Gastrocnemius medialis (tissue), 4 donors: ENCODE measurements around the gene MAP2. TPM values are rescaled to one million over a fixed set of nuclear protein-coding genes. Genes with fewer than 3 reads are reported as not detected.
A peak's percentile ranks its signal among the peaks of the same experiment; 100 is the strongest.

ENCODE experiments used
- ATAC-seq, 2 donors: fragments of 150-250 bp; one replicate each; pipeline ENCODE4 v1.9.1; 2016
- DNase-seq, 2 donors: peaks; one replicate each; pipeline ENCODE4 v3.0.0-alpha.2; 2019
- H3K27ac ChIP-seq, 4 donors: fragments of 200-600 bp; sonication (generic); 1 replicate in 1 of 4; 2 replicates in 3 of 4; pipeline ENCODE4 v1.5.1; 2016 to 2018; ENCODE audit warnings: mild to moderate bottlenecking in 2 of 4, moderate library complexity in 1 of 4
- H3K27me3 ChIP-seq, 3 donors: fragments of 200-600 bp; sonication (generic) in 2 of 3; 1 replicate in 1 of 3; 2 replicates in 2 of 3; pipeline versions ENCODE4 v1.5.1 to v1.6.0; 2016 to 2019; ENCODE audit warnings: mild to moderate bottlenecking in 1 of 3, moderate library complexity in 1 of 3
- H3K36me3 ChIP-seq, 2 donors: fragments of 200-600 bp; sonication (generic) in 1 of 2; one replicate each; pipeline ENCODE4 v1.5.1; 2017 to 2018
- H3K4me1 ChIP-seq, 2 donors: fragments of 200-600 bp; sonication (generic) in 1 of 2; one replicate each; pipeline ENCODE4 v1.5.1; 2016 to 2017; ENCODE audit warnings: mild to moderate bottlenecking in 2 of 2
- H3K4me3 ChIP-seq, 4 donors: fragments of 200-600 bp; sonication (generic) in 3 of 4; 1 replicate in 1 of 4; 2 replicates in 3 of 4; pipeline ENCODE4 v1.5.1; 2016 to 2019; ENCODE audit warnings: mild to moderate bottlenecking in 2 of 4
- H3K9me3 ChIP-seq, 3 donors: fragments of 200-600 bp; sonication (generic) in 2 of 3; 1 replicate in 1 of 3; 2 replicates in 2 of 3; pipeline ENCODE4 v1.5.1; 2016 to 2019
- POLR2A ChIP-seq, 2 donors: fragments of 450-650 bp; IDR thresholded peaks; one replicate each; pipeline ENCODE4 v1.6.1; 2017; ENCODE audit warnings: antibody characterized with exemption in 2 of 2, mild to moderate bottlenecking in 2 of 2, moderate library complexity in 2 of 2
- in situ Hi-C, 4 donors: fragments of 200-750 bp; cut with MboI; loops; one replicate each; pipeline versions ENCODE4 v1.15.0 to v1.8.0; 2017; ENCODE audit warnings: low sequenced_read_pairs in 4 of 4
- intact Hi-C: fragments of 100-400 bp; cut with DNase I; formaldehyde crosslinking; loops from one replicate; pipeline ENCODE4 v1.15.1; 2023; ENCODE audit warnings: low total_unique reads
- total RNA-seq, 4 donors: library from RNA; depleted of rRNA; stranded (reverse); fragments of >200 nt; gene quantifications; one replicate each; pipeline versions ENCODE4 v1.1.0 to v1.2.3, GENCODE V29; 2016
- TF ChIP-seq, protein P1 (sequence below), 5 experiments: fragments of 450-650 bp in 3 of 5; fragments of 200-600 bp in 2 of 5; sonication (generic) in 2 of 5; IDR thresholded peaks in 4 of 5; conservative IDR thresholded peaks in 1 of 5; 1 replicate in 4 of 5; 2 replicates in 1 of 5; pipeline ENCODE4 v1.5.1; 2016 to 2019; ENCODE audit warnings: antibody characterized with exemption in 5 of 5, mild to moderate bottlenecking in 3 of 5, moderate library complexity in 3 of 5

MAP2 gene, protein sequence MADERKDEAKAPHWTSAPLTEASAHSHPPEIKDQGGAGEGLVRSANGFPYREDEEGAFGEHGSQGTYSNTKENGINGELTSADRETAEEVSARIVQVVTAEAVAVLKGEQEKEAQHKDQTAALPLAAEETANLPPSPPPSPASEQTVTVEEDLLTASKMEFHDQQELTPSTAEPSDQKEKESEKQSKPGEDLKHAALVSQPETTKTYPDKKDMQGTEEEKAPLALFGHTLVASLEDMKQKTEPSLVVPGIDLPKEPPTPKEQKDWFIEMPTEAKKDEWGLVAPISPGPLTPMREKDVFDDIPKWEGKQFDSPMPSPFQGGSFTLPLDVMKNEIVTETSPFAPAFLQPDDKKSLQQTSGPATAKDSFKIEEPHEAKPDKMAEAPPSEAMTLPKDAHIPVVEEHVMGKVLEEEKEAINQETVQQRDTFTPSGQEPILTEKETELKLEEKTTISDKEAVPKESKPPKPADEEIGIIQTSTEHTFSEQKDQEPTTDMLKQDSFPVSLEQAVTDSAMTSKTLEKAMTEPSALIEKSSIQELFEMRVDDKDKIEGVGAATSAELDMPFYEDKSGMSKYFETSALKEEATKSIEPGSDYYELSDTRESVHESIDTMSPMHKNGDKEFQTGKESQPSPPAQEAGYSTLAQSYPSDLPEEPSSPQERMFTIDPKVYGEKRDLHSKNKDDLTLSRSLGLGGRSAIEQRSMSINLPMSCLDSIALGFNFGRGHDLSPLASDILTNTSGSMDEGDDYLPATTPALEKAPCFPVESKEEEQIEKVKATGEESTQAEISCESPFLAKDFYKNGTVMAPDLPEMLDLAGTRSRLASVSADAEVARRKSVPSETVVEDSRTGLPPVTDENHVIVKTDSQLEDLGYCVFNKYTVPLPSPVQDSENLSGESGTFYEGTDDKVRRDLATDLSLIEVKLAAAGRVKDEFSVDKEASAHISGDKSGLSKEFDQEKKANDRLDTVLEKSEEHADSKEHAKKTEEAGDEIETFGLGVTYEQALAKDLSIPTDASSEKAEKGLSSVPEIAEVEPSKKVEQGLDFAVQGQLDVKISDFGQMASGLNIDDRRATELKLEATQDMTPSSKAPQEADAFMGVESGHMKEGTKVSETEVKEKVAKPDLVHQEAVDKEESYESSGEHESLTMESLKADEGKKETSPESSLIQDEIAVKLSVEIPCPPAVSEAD (N-terminal part only)
- 1 to 10 TPM; 1.8 to 2.7 (median 2.2) TPM for total RNA-seq

DNA sequence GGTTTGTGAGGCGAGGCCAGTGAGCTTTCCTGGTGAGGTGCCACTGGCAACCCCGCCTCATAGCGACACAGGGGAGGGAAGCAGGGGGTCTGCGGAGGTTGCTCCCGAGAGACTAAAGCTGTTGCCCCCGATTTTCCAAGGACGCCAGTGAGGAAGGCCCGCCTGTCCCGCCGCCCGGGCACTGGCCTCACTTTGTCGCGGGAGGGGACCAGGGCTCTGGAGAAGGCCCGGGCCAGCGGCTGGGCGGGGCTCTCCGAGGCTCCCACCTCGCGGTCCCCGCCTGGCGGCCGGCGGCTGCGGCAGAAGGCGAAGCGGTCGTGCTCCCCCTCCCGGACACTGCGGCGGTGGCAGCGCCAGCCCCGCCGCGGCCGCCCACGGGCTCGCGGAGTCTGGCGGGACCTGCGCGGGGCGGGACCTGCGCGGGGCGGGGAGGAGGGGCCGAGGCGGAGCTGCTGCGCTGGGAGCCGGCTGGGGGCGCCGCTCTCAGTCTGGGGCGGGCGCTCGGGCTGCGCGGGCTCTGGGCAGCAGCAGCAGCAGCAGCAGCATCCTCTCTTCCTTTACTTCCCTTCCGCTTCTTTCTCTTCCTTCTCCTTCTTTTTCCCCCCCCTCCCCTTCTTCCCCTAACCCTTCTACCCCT lies at the start of gene MAP2:
TSS of gene MAP2 (plus strand) at position 486 of the 637 bp plus-strand sequence. CDS start 229,124 bp downstream, outside the sequence.
- TF ChIP-seq POLR2A (IDR thresholded peaks at IDR 0.05), result peak; percentile 47 to 61
- TF ChIP-seq, protein P1, sequence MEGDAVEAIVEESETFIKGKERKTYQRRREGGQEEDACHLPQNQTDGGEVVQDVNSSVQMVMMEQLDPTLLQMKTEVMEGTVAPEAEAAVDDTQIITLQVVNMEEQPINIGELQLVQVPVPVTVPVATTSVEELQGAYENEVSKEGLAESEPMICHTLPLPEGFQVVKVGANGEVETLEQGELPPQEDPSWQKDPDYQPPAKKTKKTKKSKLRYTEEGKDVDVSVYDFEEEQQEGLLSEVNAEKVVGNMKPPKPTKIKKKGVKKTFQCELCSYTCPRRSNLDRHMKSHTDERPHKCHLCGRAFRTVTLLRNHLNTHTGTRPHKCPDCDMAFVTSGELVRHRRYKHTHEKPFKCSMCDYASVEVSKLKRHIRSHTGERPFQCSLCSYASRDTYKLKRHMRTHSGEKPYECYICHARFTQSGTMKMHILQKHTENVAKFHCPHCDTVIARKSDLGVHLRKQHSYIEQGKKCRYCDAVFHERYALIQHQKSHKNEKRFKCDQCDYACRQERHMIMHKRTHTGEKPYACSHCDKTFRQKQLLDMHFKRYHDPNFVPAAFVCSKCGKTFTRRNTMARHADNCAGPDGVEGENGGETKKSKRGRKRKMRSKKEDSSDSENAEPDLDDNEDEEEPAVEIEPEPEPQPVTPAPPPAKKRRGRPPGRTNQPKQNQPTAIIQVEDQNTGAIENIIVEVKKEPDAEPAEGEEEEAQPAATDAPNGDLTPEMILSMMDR (IDR thresholded peaks at IDR 0.05 in 4 of 5, conservative IDR thresholded peaks at IDR 0.05 in 1 of 5), result peak; percentile 60 to 88 (median 77)
- Histone ChIP-seq H3K4me1 (peaks cover 2 to 6% of the 10 kb centered on the region in 2 donors), H3K9me3 (no peaks in the 10 kb centered on the region), H3K4me3 (peak within 1 kb of the TSS; percentile 59 to 69 (median 62)), H3K27me3 (no peaks in the 10 kb centered on the region), H3K36me3 (no peaks in the 10 kb centered on the region), H3K27ac (peak within 1 kb of the TSS; percentile 32 to 62 (median 42))
- DNase-seq (peak; percentile 38 to 40), ATAC-seq (peak; percentile 77 to 81)
- in situ Hi-C loops (no loop called here), intact Hi-C loops (loop anchor here (2.0 to 10.0 kb wide), 2 partner anchors 51 to 133 kb away; no protein-coding TSS in a partner anchor)

DNA sequence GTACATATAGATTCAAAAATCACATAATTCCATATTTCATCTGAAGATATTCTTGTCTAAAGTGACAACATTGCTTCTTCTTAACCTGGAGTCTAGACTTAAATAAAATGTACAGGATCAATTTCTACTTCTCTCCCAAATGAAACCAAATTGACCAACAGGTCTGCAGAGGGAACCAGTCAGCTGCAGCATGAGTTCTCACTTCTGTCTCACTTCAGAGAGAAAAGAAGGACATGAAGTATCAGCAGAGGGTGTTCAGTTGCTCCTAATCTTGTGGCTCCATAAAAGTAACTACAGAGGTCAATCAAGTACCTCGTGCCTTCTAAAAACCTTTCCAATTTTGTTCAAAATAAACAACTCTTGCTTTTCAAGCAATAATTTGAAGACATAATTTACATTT lies 47.2 kb upstream of the MAP2 start:
- H3K4me3 ChIP-seq, result no peak overlapping the region
- intact Hi-C loops, result no loop called here

DNA sequence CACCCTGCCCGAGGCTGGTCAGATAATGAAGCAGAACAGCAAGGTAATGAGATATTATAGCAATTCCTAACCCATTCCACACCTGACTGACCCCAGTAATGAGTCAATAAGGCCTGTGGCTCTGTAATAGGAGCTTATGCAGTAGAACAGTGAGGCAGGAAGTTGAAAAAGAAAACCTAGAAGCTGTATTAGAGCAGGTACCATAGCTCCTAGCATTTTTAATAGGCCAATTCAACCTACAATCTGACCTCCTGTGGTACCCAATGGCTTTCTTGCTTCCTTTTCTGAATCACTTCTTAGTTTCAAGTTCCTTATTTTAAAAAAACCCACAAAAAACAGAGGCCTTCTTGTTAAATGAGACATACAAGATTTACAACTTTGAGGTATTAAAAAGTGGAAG lies 43.6 kb upstream of the MAP2 start:
- ATAC-seq (no peak), DNase-seq (no peak)
- H3K9me3 ChIP-seq, result no peaks in the 10 kb centered on the region
- intact Hi-C loops, result no loop called here
- no peak overlapping the region for H3K4me3 ChIP-seq
- H3K27me3 ChIP-seq, result no peaks in the 10 kb centered on the region
- no peak for TF ChIP-seq POLR2A (IDR thresholded peaks at IDR 0.05)
- TF ChIP-seq, protein P1 (IDR thresholded peaks at IDR 0.05 in 4 of 5, conservative IDR thresholded peaks at IDR 0.05 in 1 of 5), result no peak
- in situ Hi-C loops, result no loop called here
- no peaks in the 10 kb centered on the region for H3K36me3 ChIP-seq
- no peaks in the 10 kb centered on the region for H3K4me1 ChIP-seq
- H3K27ac ChIP-seq, result no peak overlapping the region

More for the DNA sequence above, 47.2 kb upstream of the MAP2 start:
- in situ Hi-C loops, result no loop called here
- no peaks in the 10 kb centered on the region for H3K27me3 ChIP-seq
- H3K27ac ChIP-seq, result no peak overlapping the region
- ATAC-seq, result no peak
- H3K9me3 ChIP-seq, result peaks cover 0 to 3% (median 0%) of the 10 kb centered on the region in 3 donors
- H3K36me3 ChIP-seq, result no peaks in the 10 kb centered on the region
- no peak for DNase-seq
- H3K4me1 ChIP-seq, result no peaks in the 10 kb centered on the region
- TF ChIP-seq, protein P1 (IDR thresholded peaks at IDR 0.05 in 4 of 5, conservative IDR thresholded peaks at IDR 0.05 in 1 of 5), result no peak
- no peak for TF ChIP-seq POLR2A (IDR thresholded peaks at IDR 0.05)

DNA sequence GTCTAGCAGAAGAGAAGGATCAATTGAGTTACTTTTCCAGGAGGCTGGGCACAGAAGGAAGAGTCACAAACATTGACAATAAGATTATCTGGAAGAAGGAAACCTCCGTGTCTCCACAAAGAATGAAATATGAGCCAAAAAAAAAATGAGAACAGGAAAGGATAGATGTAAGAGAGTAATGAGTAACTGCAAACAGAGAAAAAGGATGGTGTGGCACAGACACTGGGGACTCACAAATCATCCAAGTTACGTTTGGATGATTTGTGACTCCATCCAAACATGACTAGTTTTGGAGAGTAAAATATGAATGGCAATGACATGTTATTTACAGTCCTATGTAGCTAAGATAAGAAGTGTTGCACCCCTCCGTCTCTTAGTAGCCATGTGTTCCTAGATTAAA lies 42.8 kb upstream of the MAP2 start:
- Histone ChIP-seq H3K4me3 (no peak overlapping the region), H3K4me1 (no peaks in the 10 kb centered on the region), H3K27ac (no peak overlapping the region), H3K36me3 (no peaks in the 10 kb centered on the region), H3K27me3 (no peaks in the 10 kb centered on the region), H3K9me3 (no peaks in the 10 kb centered on the region)
- in situ Hi-C loops, result no loop called here
- DNase-seq, result no peak
- ATAC-seq, result no peak
- no peak for TF ChIP-seq POLR2A (IDR thresholded peaks at IDR 0.05)
- TF ChIP-seq, protein P1 (IDR thresholded peaks at IDR 0.05 in 4 of 5, conservative IDR thresholded peaks at IDR 0.05 in 1 of 5), result no peak
- intact Hi-C loops, result no loop called here
